Measurements from ENCODE around the gene CCDC134.

CCDC134 gene

GRCh38 chr22:41818011-41818410, 17.5 kb downstream of the CCDC134 start:
- Histone ChIP-seq H3K4me3 (ENCODE audit: low read depth, low read length, poor library complexity, severe bottlenecking) (no peak overlapping the region), H3K79me2 (ENCODE audit: insufficient read depth, low read length) (no peaks in the 10 kb centered on the region), H2AFZ (ENCODE audit: low read length) (no peak overlapping the region), H3K9me3 (ENCODE audit: low read length) (no peaks in the 10 kb centered on the region), H4K20me1 (ENCODE audit: insufficient read depth, low read length) (no peaks in the 10 kb centered on the region), H3K9me2 (ENCODE audit: low read depth, low read length) (no peaks in the 10 kb centered on the region), H3K4me1 (ENCODE audit: insufficient read depth, low read length, severe bottlenecking) (no peaks in the 10 kb centered on the region), H3K27me3 (ENCODE audit: insufficient read depth, low read length) (no peaks in the 10 kb centered on the region), H3K27ac (ENCODE audit: low read depth, low read length, poor library complexity, severe bottlenecking) (no peak overlapping the region), H3K36me3 (ENCODE audit: insufficient read depth, low read length) (peaks cover 13% of the 10 kb centered on the region; the same call in 1 of the 2 replicates), H3F3A (ENCODE audit: insufficient read depth, low read length) (no peaks in the 10 kb centered on the region), H3K4me2 (ENCODE audit: low read length) (no peak overlapping the region), H3K9ac (ENCODE audit: low read length) (no peak overlapping the region)
- no peak for TF ChIP-seq EZH2 (IDR thresholded peaks at IDR 0.05; ENCODE audit: borderline replicate concordance, low read length)
- TF ChIP-seq, protein P1, sequence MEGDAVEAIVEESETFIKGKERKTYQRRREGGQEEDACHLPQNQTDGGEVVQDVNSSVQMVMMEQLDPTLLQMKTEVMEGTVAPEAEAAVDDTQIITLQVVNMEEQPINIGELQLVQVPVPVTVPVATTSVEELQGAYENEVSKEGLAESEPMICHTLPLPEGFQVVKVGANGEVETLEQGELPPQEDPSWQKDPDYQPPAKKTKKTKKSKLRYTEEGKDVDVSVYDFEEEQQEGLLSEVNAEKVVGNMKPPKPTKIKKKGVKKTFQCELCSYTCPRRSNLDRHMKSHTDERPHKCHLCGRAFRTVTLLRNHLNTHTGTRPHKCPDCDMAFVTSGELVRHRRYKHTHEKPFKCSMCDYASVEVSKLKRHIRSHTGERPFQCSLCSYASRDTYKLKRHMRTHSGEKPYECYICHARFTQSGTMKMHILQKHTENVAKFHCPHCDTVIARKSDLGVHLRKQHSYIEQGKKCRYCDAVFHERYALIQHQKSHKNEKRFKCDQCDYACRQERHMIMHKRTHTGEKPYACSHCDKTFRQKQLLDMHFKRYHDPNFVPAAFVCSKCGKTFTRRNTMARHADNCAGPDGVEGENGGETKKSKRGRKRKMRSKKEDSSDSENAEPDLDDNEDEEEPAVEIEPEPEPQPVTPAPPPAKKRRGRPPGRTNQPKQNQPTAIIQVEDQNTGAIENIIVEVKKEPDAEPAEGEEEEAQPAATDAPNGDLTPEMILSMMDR (IDR thresholded peaks at IDR 0.05; ENCODE audit: low read length) = no peak

- Histone ChIP-seq H3K9me3 (ENCODE audit: low read length) (no peaks in the 10 kb centered on the region), H2AFZ (ENCODE audit: low read length) (no peak overlapping the region), H3K27ac (ENCODE audit: low read depth, low read length, poor library complexity, severe bottlenecking) (no peak overlapping the region), H3K36me3 (ENCODE audit: insufficient read depth, low read length) (peaks cover 8% of the 10 kb centered on the region; the same call in 1 of the 2 replicates), H3K27me3 (ENCODE audit: insufficient read depth, low read length) (no peaks in the 10 kb centered on the region), H3K4me3 (ENCODE audit: low read depth, low read length, poor library complexity, severe bottlenecking) (no peak overlapping the region), H3K79me2 (ENCODE audit: insufficient read depth, low read length) (no peaks in the 10 kb centered on the region), H3K4me2 (ENCODE audit: low read length) (no peak overlapping the region), H3K9me2 (ENCODE audit: low read depth, low read length) (no peaks in the 10 kb centered on the region), H3F3A (ENCODE audit: insufficient read depth, low read length) (no peaks in the 10 kb centered on the region), H3K9ac (ENCODE audit: low read length) (no peak overlapping the region), H3K4me1 (ENCODE audit: insufficient read depth, low read length, severe bottlenecking) (no peaks in the 10 kb centered on the region), H4K20me1 (ENCODE audit: insufficient read depth, low read length) (no peaks in the 10 kb centered on the region)
- TF ChIP-seq, protein P1 (IDR thresholded peaks at IDR 0.05; ENCODE audit: low read length) = no peak
These were observed 18.1 kb downstream of the CCDC134 start for GRCh38 chr22:41818596-41818995.

DNA sequence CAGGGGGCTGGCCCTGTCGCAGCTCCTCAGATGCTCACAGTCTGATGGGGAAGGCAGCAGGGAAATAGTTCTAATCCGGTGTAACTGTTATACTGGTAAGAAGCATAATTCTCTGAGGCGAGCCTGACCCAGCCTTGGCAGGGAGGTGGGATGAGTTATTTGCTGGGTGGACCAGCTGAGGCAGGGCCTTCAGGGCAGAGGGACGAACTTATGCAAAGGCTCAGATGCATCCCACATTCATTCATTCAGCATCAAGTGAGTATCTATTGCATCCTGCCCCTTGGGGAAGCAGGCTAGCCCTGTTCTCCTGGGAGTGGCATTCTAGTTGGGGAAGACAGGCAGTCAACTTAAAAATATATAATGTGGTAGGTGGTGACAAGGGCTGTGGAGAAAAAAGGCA, 18.8 kb downstream of the CCDC134 start:
- TF ChIP-seq EZH2 (IDR thresholded peaks at IDR 0.05; ENCODE audit: borderline replicate concordance, low read length) = no peak
- TF ChIP-seq, protein P1 (IDR thresholded peaks at IDR 0.05; ENCODE audit: low read length) = no peak
- Histone ChIP-seq H3K27ac (ENCODE audit: low read depth, low read length, poor library complexity, severe bottlenecking) (no peak overlapping the region), H3F3A (ENCODE audit: insufficient read depth, low read length) (no peaks in the 10 kb centered on the region), H3K79me2 (ENCODE audit: insufficient read depth, low read length) (no peaks in the 10 kb centered on the region), H3K4me2 (ENCODE audit: low read length) (no peak overlapping the region), H3K27me3 (ENCODE audit: insufficient read depth, low read length) (no peaks in the 10 kb centered on the region), H3K9ac (ENCODE audit: low read length) (no peak overlapping the region), H3K9me2 (ENCODE audit: low read depth, low read length) (no peaks in the 10 kb centered on the region), H3K9me3 (ENCODE audit: low read length) (no peaks in the 10 kb centered on the region), H2AFZ (ENCODE audit: low read length) (no peak overlapping the region), H3K4me3 (ENCODE audit: low read depth, low read length, poor library complexity, severe bottlenecking) (no peak overlapping the region), H3K36me3 (ENCODE audit: insufficient read depth, low read length) (peaks cover 12% of the 10 kb centered on the region; the same call in 1 of the 2 replicates), H4K20me1 (ENCODE audit: insufficient read depth, low read length) (no peaks in the 10 kb centered on the region), H3K4me1 (ENCODE audit: insufficient read depth, low read length, severe bottlenecking) (no peaks in the 10 kb centered on the region)
